ENCODE data around the gene KCNIP4.

Gene KCNIP4

DNA sequence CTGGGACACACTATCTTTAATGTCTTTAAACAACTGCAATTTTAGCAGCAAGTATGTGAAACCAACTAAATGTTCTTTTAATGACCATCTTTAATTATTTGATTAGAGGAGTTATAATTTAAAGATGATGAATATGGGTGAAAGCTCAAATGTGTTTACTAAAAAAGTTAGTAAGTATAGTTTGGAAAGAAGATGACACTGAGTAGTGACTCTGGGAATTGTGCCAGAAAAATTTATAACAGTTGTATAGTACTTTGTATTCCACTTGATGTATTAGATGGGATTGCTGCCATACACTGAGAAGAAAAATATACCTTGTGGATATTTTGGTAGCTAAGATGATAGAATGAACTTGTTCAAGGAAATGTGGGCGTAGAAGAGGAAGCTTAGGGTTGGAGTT lies 1267.8 kb downstream of the KCNIP4 start:
- TF ChIP-seq, protein P1, sequence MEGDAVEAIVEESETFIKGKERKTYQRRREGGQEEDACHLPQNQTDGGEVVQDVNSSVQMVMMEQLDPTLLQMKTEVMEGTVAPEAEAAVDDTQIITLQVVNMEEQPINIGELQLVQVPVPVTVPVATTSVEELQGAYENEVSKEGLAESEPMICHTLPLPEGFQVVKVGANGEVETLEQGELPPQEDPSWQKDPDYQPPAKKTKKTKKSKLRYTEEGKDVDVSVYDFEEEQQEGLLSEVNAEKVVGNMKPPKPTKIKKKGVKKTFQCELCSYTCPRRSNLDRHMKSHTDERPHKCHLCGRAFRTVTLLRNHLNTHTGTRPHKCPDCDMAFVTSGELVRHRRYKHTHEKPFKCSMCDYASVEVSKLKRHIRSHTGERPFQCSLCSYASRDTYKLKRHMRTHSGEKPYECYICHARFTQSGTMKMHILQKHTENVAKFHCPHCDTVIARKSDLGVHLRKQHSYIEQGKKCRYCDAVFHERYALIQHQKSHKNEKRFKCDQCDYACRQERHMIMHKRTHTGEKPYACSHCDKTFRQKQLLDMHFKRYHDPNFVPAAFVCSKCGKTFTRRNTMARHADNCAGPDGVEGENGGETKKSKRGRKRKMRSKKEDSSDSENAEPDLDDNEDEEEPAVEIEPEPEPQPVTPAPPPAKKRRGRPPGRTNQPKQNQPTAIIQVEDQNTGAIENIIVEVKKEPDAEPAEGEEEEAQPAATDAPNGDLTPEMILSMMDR (conservative IDR thresholded peaks at IDR 0.05; ENCODE audit: low read depth, low read length): no peak
- DNase-seq (ENCODE audit: low read depth): no peak
- no peak overlapping the region for H3K4me3 ChIP-seq (ENCODE audit: low read length)

DNA sequence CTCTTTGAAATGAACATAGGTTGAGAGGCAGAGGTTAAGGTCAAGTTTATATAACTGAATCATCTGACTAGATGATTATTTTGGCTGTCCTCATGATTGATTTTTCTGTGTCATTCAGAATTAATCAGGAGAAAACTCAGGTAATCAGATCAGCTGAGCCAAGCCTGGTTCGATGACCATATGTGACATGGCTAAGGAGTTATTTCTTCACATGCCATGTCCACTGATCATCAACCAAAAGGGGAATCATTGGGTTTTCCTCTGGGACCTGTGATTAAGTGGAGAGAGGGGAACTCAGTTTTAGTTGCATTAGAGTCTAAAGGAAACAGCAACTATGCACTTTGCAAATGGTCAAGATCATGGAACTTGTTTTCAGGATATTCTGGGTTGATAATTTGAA lies 1268.6 kb downstream of the KCNIP4 start:
- TF ChIP-seq, protein P1 (conservative IDR thresholded peaks at IDR 0.05; ENCODE audit: low read depth, low read length): no peak
- no peak for DNase-seq (ENCODE audit: low read depth)
- no peak overlapping the region for H3K4me3 ChIP-seq (ENCODE audit: low read length)

Data from retinal pigment epithelial cell (primary cell).